HEK293 (cell line): ENCODE measurements around the gene KCNQ1.

Experiments used
- BCL11A ChIP-seq: fragments of 450-650 bp; formaldehyde crosslinking; IDR thresholded peaks from 2 replicates; pipeline ENCODE4 v1.5.1; 2016; ENCODE audit warnings: low read depth, missing biosample characterization, missing genetic modification characterization
- CTCF ChIP-seq: fragments of 450-650 bp; formaldehyde crosslinking; IDR thresholded peaks from 2 replicates; pipeline ENCODE4 v1.5.1; 2016; ENCODE audit warnings: missing biosample characterization, missing genetic modification characterization
- MZF1 ChIP-seq: fragments of 450-650 bp; formaldehyde crosslinking; IDR thresholded peaks from 2 replicates; pipeline ENCODE4 v1.5.1; 2017; ENCODE audit warnings: missing biosample characterization, missing genetic modification characterization, borderline replicate concordance
- ZBTB8A ChIP-seq: fragments of 450-650 bp; formaldehyde crosslinking; IDR thresholded peaks from 2 replicates; pipeline ENCODE4 v1.5.1; 2016; ENCODE audit warnings: missing biosample characterization, missing genetic modification characterization
- ZNF121 ChIP-seq: fragments of 450-650 bp; formaldehyde crosslinking; IDR thresholded peaks from 2 replicates; pipeline ENCODE4 v1.5.1; 2016; ENCODE audit warnings: missing biosample characterization, missing genetic modification characterization
- ZNF24 ChIP-seq: fragments of 450-650 bp; formaldehyde crosslinking; IDR thresholded peaks from 2 replicates; pipeline ENCODE4 v1.5.1; 2016; ENCODE audit warnings: missing biosample characterization, missing genetic modification characterization
- ZNF324 ChIP-seq: fragments of 450-650 bp; formaldehyde crosslinking; IDR thresholded peaks from 2 replicates; pipeline ENCODE4 v1.5.1; 2016; ENCODE audit warnings: missing biosample characterization, missing genetic modification characterization
- ZNF518A ChIP-seq: fragments of 450-650 bp; formaldehyde crosslinking; conservative IDR thresholded peaks from 2 replicates; pipeline ENCODE4 v1.5.1; 2016; ENCODE audit warnings: low read depth, missing biosample characterization, missing genetic modification characterization
- ZNF596 ChIP-seq: fragments of 450-650 bp; IDR thresholded peaks from 2 replicates; pipeline ENCODE4 v1.5.0; 2018; ENCODE audit warnings: missing biosample characterization, mild to moderate bottlenecking, missing genetic modification characterization, moderate library complexity
- ZSCAN18 ChIP-seq: fragments of 450-650 bp; formaldehyde crosslinking; IDR thresholded peaks from 2 replicates; pipeline ENCODE4 v1.5.1; 2016; ENCODE audit warnings: missing biosample characterization, missing genetic modification characterization
- ZSCAN5A ChIP-seq: fragments of 450-650 bp; formaldehyde crosslinking; IDR thresholded peaks from 2 replicates; pipeline ENCODE4 v1.5.1; 2016; ENCODE audit warnings: missing biosample characterization, missing genetic modification characterization

GRCh38 chr11:2459016-2459725, 14.4 kb downstream of the KCNQ1 start:
- no peak for TF ChIP-seq ZNF518A (tag by site-specific recombination)
- no peak for TF ChIP-seq ZNF121 (tag by site-specific recombination)
- no peak for TF ChIP-seq MZF1 (tag by site-specific recombination)
- no peak for TF ChIP-seq ZSCAN5A (tag by site-specific recombination)
- TF ChIP-seq CTCF (tag by site-specific recombination) = no peak
- TF ChIP-seq ZBTB8A (tag by site-specific recombination) = no peak
- TF ChIP-seq ZNF596 (tag by site-specific recombination) = no peak
- TF ChIP-seq ZSCAN18 (tag by site-specific recombination) = no peak
- no peak for TF ChIP-seq ZNF24 (tag by site-specific recombination)
- no peak for TF ChIP-seq ZNF324 (tag by site-specific recombination)
- TF ChIP-seq BCL11A (tag by site-specific recombination) = no peak
